HEK293 (cell line): ENCODE results near the gene PTGES3L.

Experiments
- KLF7 ChIP-seq: fragments of 450-650 bp; formaldehyde crosslinking; IDR thresholded peaks from 2 replicates; pipeline ENCODE4 v1.5.1; 2016; ENCODE audit warnings: missing biosample characterization, missing genetic modification characterization, borderline replicate concordance
- PBX3 ChIP-seq: sonication (generic); formaldehyde crosslinking; IDR thresholded peaks from 2 replicates; pipeline ENCODE4 v1.8.1; 2022; ENCODE audit warnings: mild to moderate bottlenecking, moderate library complexity, missing genetic modification reagents
- PRDM1 ChIP-seq: fragments of 450-650 bp; formaldehyde crosslinking; IDR thresholded peaks from 2 replicates; pipeline ENCODE4; 2016; ENCODE audit warnings: missing biosample characterization, missing genetic modification characterization
- PRDM4 ChIP-seq: fragments of 450-650 bp; formaldehyde crosslinking; IDR thresholded peaks from 2 replicates; pipeline ENCODE4 v1.5.1; 2017; ENCODE audit warnings: missing biosample characterization, missing genetic modification characterization
- ZBTB11 ChIP-seq: fragments of 450-650 bp; formaldehyde crosslinking; conservative IDR thresholded peaks from 2 replicates; pipeline ENCODE4 v1.5.1; 2016; ENCODE audit warnings: low read depth, missing biosample characterization, missing genetic modification characterization
- ZBTB20 ChIP-seq: fragments of 450-650 bp; formaldehyde crosslinking; IDR thresholded peaks from 2 replicates; pipeline ENCODE4 v1.5.1; 2016; ENCODE audit warnings: missing biosample characterization, missing genetic modification characterization
- ZBTB21 ChIP-seq: fragments of 450-650 bp; formaldehyde crosslinking; IDR thresholded peaks from 2 replicates; pipeline ENCODE4 v1.5.1; 2017; ENCODE audit warnings: missing biosample characterization, missing genetic modification characterization
- ZBTB49 ChIP-seq: fragments of 450-650 bp; formaldehyde crosslinking; IDR thresholded peaks from 2 replicates; pipeline ENCODE4 v1.5.1; 2016; ENCODE audit warnings: missing biosample characterization, missing genetic modification characterization, low read depth
- ZNF132 ChIP-seq: fragments of 450-650 bp; formaldehyde crosslinking; IDR thresholded peaks from 2 replicates; pipeline ENCODE4 v1.5.1; 2017; ENCODE audit warnings: missing biosample characterization, missing genetic modification characterization, borderline replicate concordance
- ZNF18 ChIP-seq: fragments of 450-650 bp; formaldehyde crosslinking; IDR thresholded peaks from 2 replicates; pipeline ENCODE4 v1.5.1; 2016; ENCODE audit warnings: missing biosample characterization, missing genetic modification characterization
- ZNF2 ChIP-seq: fragments of 450-650 bp; formaldehyde crosslinking; IDR thresholded peaks from 2 replicates; pipeline ENCODE4 v1.5.1; 2016; ENCODE audit warnings: missing biosample characterization, missing genetic modification characterization
- ZNF426 ChIP-seq: fragments of 450-650 bp; formaldehyde crosslinking; IDR thresholded peaks from 2 replicates; pipeline ENCODE4 v1.5.1; 2017; ENCODE audit warnings: missing biosample characterization, missing genetic modification characterization, mild to moderate bottlenecking, inconsistent platforms, moderate library complexity
- ZNF514 ChIP-seq: fragments of 450-650 bp; formaldehyde crosslinking; IDR thresholded peaks from 2 replicates; pipeline ENCODE4 v1.5.1; 2016; ENCODE audit warnings: missing biosample characterization, missing genetic modification characterization
- ZNF548 ChIP-seq: fragments of 450-650 bp; formaldehyde crosslinking; IDR thresholded peaks from 2 replicates; pipeline ENCODE4 v1.5.1; 2016; ENCODE audit warnings: missing biosample characterization, missing genetic modification characterization
- ZNF558 ChIP-seq: fragments of 450-650 bp; formaldehyde crosslinking; IDR thresholded peaks from 2 replicates; pipeline ENCODE4 v1.5.1; 2016; ENCODE audit warnings: missing biosample characterization, missing genetic modification characterization
- ZNF580 ChIP-seq: fragments of 450-650 bp; formaldehyde crosslinking; IDR thresholded peaks from 2 replicates; pipeline ENCODE4 v1.5.1; 2016; ENCODE audit warnings: missing biosample characterization, missing genetic modification characterization
- ZNF704 ChIP-seq: fragments of 450-650 bp; formaldehyde crosslinking; IDR thresholded peaks from 2 replicates; pipeline ENCODE4 v1.5.1; 2016; ENCODE audit warnings: missing biosample characterization, missing genetic modification characterization
- ZNF768 ChIP-seq: fragments of 450-650 bp; formaldehyde crosslinking; IDR thresholded peaks from 2 replicates; pipeline ENCODE4 v1.5.1; 2018; ENCODE audit warnings: missing biosample characterization, mild to moderate bottlenecking, missing genetic modification characterization
- ZNF837 ChIP-seq: fragments of 450-650 bp; formaldehyde crosslinking; IDR thresholded peaks from 2 replicates; pipeline ENCODE4 v1.5.1; 2016; ENCODE audit warnings: missing biosample characterization, missing genetic modification characterization
- ZSCAN4 ChIP-seq: fragments of 450-650 bp; formaldehyde crosslinking; IDR thresholded peaks from 2 replicates; pipeline ENCODE4 v1.5.1; 2017; ENCODE audit warnings: missing biosample characterization, missing genetic modification characterization
- ZSCAN5A ChIP-seq: fragments of 450-650 bp; formaldehyde crosslinking; IDR thresholded peaks from 2 replicates; pipeline ENCODE4 v1.5.1; 2016; ENCODE audit warnings: missing biosample characterization, missing genetic modification characterization
- ZXDB ChIP-seq: fragments of 450-650 bp; formaldehyde crosslinking; IDR thresholded peaks from 2 replicates; pipeline ENCODE4 v1.5.1; 2016; ENCODE audit warnings: missing biosample characterization, missing genetic modification characterization

The PTGES3L gene

GRCh38 chr17:43024407-43025289 is 44.8 kb upstream of the PTGES3L start, which contains the start of gene RND2 (continued):
- TF ChIP-seq ZBTB11 (tag by site-specific recombination) (no peak; the same call in none of the 2 replicates), ZNF768 (tag by site-specific recombination) (no peak), ZNF132 (tag by site-specific recombination) (no peak), ZNF514 (no peak), ZXDB (peak; percentile 35; the same call in 1 of the 2 replicates), ZNF548 (tag by site-specific recombination) (no peak), ZBTB21 (tag by site-specific recombination) (peak; percentile 92), ZNF18 (tag by site-specific recombination) (peak; percentile 41; the same call in 1 of the 2 replicates), ZBTB49 (tag by site-specific recombination) (no peak), PBX3 (CRISPR knock-in tag) (0 out of 2 replicates have a peak, but pooled peaks have one; percentile 35), ZNF426 (tag by site-specific recombination) (no peak), ZNF2 (tag by site-specific recombination) (no peak; the same call in 1 of the 2 replicates), PRDM1 (tag by site-specific recombination) (no peak), ZNF580 (peak; percentile 67; the same call in 1 of the 2 replicates), ZSCAN5A (no peak), KLF7 (tag by site-specific recombination) (no peak; the same call in 1 of the 2 replicates), ZNF837 (no peak), ZSCAN4 (tag by site-specific recombination) (no peak), PRDM4 (tag by site-specific recombination) (no peak), ZBTB20 (no peak), ZNF558 (tag by site-specific recombination) (peak; percentile 44; the same call in 1 of the 2 replicates), ZNF704 (tag by site-specific recombination) (no peak)
